MM.1S (cell line): ENCODE results near the gene STYXL1.

ENCODE experiments used
- EZH2 ChIP-seq: fragments of 300-600 bp; sonication (generic); optimal IDR thresholded peaks from 2 replicates; pipeline ENCODE3; 2017; ENCODE audit warnings: low read depth, mild to moderate bottlenecking, antibody characterized with exemption, low read length, mixed read lengths
- EZH2phosphoT487 ChIP-seq: fragments of 300-600 bp; sonication (generic); IDR thresholded peaks from 2 replicates; pipeline ENCODE4 v1.6.1; 2018; ENCODE audit warnings: antibody characterized with exemption, low read length
- TF ChIP-seq, protein P1 (sequence below): fragments of 300-600 bp; sonication (generic); IDR thresholded peaks from 2 replicates; pipeline ENCODE4 v1.5.1; 2016; ENCODE audit warnings: antibody characterized with exemption, low read length, mixed read lengths

DNA sequence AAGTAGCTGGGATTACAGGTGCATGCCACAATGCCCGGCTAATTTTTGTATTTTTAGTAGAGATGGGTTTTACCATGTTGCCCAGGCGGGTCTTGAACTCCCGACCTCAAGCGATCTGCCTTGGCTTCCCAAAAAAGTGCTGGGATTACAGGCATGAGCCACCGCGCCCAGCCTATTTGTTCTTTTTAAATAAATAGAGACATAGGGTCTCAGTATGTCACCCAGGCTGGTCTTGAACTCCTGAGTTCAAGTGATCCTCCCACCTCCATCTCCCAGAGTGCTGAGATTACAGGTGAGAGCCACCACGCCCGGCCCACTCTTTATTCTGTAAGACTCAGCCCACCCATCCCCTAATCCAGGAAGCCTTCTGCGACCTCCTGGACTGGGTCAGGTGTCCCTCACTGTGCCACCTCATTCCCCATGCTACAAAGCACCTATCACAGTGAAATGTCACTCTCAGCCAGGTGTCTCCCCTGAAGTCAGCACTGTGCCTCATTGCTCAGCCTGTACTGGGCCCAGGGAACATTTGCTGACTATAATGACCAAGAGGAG is 56.2 kb downstream of the STYXL1 start:
- TF ChIP-seq EZH2 (no peak), EZH2phosphoT487 (no peak)
- TF ChIP-seq, protein P1, sequence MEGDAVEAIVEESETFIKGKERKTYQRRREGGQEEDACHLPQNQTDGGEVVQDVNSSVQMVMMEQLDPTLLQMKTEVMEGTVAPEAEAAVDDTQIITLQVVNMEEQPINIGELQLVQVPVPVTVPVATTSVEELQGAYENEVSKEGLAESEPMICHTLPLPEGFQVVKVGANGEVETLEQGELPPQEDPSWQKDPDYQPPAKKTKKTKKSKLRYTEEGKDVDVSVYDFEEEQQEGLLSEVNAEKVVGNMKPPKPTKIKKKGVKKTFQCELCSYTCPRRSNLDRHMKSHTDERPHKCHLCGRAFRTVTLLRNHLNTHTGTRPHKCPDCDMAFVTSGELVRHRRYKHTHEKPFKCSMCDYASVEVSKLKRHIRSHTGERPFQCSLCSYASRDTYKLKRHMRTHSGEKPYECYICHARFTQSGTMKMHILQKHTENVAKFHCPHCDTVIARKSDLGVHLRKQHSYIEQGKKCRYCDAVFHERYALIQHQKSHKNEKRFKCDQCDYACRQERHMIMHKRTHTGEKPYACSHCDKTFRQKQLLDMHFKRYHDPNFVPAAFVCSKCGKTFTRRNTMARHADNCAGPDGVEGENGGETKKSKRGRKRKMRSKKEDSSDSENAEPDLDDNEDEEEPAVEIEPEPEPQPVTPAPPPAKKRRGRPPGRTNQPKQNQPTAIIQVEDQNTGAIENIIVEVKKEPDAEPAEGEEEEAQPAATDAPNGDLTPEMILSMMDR: no peak
